ENCODE measurements around the gene TPRG1.

TPRG1 gene

DNA sequence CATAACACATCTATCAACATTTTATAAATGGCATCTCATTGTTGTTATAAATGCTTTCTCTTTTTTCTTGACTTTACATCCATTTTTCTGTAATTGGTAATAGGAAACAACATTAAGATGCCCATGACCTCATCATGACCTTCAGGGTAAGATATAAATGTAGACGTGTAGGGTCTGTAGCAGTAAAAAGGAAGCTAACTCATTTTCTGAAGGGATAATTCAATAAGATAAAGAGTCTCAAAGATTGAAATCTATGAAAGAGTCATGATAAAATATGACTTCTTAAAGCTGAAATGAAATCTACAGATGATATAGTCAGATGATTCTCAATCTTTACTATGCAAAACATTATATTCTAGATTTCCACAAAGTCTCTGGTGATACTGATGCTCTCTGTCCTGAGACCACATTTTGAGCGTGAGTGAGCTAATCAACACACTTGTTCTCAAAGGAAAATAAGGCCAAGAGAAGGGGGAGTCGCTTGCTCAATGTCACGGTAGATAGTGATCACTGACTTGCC lies 38.5 kb downstream of the TPRG1 start:
- Histone ChIP-seq H3K4me2 (ENCODE audit: low read length, poor library complexity, severe bottlenecking) (no peak overlapping the region), H3K9ac (ENCODE audit: low read length) (no peak overlapping the region), H3K23ac (ENCODE audit: low read length in 2 of 2) (no peak overlapping the region), H3K4ac (ENCODE audit: low read depth in 1 of 2, low read length in 2 of 2) (no peak overlapping the region), H2AFZ (ENCODE audit: low read depth, low read length) (no peak overlapping the region), H3K27me3 (ENCODE audit: control insufficient read depth in 1 of 2, insufficient read depth in 1 of 2, low read length in 2 of 2) (no peaks in the 10 kb centered on the region), H4K8ac (ENCODE audit: low read length) (no peak overlapping the region), H3K4me1 (ENCODE audit: control insufficient read depth, insufficient read depth, low read depth, low read length) (no peaks in the 10 kb centered on the region), H2BK5ac (ENCODE audit: low read depth, low read length, poor library complexity, severe bottlenecking) (no peak overlapping the region), H2AK5ac (ENCODE audit: low read length, severe bottlenecking) (no peak overlapping the region), H3K27ac (ENCODE audit: low read length, poor library complexity, severe bottlenecking) (no peak overlapping the region), H3K18ac (ENCODE audit: low read depth in 1 of 2, low read length in 2 of 2) (no peak overlapping the region), H3K9me3 (ENCODE audit: control insufficient read depth, low read length) (no peaks in the 10 kb centered on the region), H3K36me3 (ENCODE audit: control insufficient read depth in 1 of 2, insufficient read depth in 2 of 2, low read depth in 1 of 2, low read length in 2 of 2) (no peaks in the 10 kb centered on the region), H4K91ac (ENCODE audit: low read length) (no peak overlapping the region), H3K79me1 (replicated peaks; ENCODE audit: low read length, poor library complexity, severe bottlenecking) (no peaks in the 10 kb centered on the region), H3K4me3 (ENCODE audit: insufficient read depth in 1 of 2, low read depth in 1 of 2, low read length in 2 of 2) (no peak overlapping the region), H2BK12ac (ENCODE audit: low read length in 2 of 2) (no peak overlapping the region), H3K14ac (ENCODE audit: low read length in 2 of 2) (no peak overlapping the region), H2BK120ac (ENCODE audit: low read depth, low read length) (no peak overlapping the region), H2BK15ac (ENCODE audit: low read depth, poor library complexity, severe bottlenecking) (no peak overlapping the region)
- WGBS, result 88% methylated on average over 2 of the region's 4 CpGs
- DNase-seq, result no peak

DNA sequence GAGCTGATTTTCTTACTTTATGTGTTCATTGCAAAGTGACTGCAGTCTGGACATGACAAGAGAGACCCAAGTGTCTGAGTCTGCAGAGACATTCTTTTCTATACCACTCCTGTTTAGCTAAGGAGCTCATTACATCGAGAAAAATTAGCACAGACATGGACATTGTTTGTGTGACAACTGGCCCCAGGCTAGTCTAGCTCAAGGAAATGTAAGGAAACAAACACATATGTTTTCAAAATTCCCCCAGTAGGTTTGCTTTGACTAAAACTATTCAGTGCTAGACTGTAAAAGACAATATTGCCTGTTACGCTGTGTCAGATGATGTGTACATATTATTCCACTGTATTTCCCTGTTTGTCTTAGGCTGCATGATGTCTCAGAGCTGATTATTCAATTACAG lies 40.9 kb downstream of the TPRG1 start:
- Histone ChIP-seq H3K4me1 (ENCODE audit: control insufficient read depth, insufficient read depth, low read depth, low read length) (no peaks in the 10 kb centered on the region), H3K4me3 (ENCODE audit: insufficient read depth in 1 of 2, low read depth in 1 of 2, low read length in 2 of 2) (no peak overlapping the region), H2BK120ac (ENCODE audit: low read depth, low read length) (no peak overlapping the region), H3K4me2 (ENCODE audit: low read length, poor library complexity, severe bottlenecking) (no peak overlapping the region), H3K27me3 (ENCODE audit: control insufficient read depth in 1 of 2, insufficient read depth in 1 of 2, low read length in 2 of 2) (no peaks in the 10 kb centered on the region), H3K18ac (ENCODE audit: low read depth in 1 of 2, low read length in 2 of 2) (no peak overlapping the region), H2BK12ac (ENCODE audit: low read length in 2 of 2) (no peak overlapping the region), H2AFZ (ENCODE audit: low read depth, low read length) (no peak overlapping the region), H3K9me3 (ENCODE audit: control insufficient read depth, low read length) (no peaks in the 10 kb centered on the region), H3K9ac (ENCODE audit: low read length) (no peak overlapping the region), H3K27ac (ENCODE audit: low read length, poor library complexity, severe bottlenecking) (no peak overlapping the region), H4K91ac (ENCODE audit: low read length) (no peak overlapping the region), H2BK15ac (ENCODE audit: low read depth, poor library complexity, severe bottlenecking) (no peak overlapping the region), H3K4ac (ENCODE audit: low read depth in 1 of 2, low read length in 2 of 2) (no peak overlapping the region), H3K79me1 (replicated peaks; ENCODE audit: low read length, poor library complexity, severe bottlenecking) (no peaks in the 10 kb centered on the region), H2BK5ac (ENCODE audit: low read depth, low read length, poor library complexity, severe bottlenecking) (no peak overlapping the region), H2AK5ac (ENCODE audit: low read length, severe bottlenecking) (no peak overlapping the region), H3K36me3 (ENCODE audit: control insufficient read depth in 1 of 2, insufficient read depth in 2 of 2, low read depth in 1 of 2, low read length in 2 of 2) (no peaks in the 10 kb centered on the region), H3K23ac (ENCODE audit: low read length in 2 of 2) (no peak overlapping the region), H4K8ac (ENCODE audit: low read length) (no peak overlapping the region), H3K14ac (ENCODE audit: low read length in 2 of 2) (no peak overlapping the region)
- WGBS, result 100% methylated on average over 1 of the region's 2 CpGs
- DNase-seq, result no peak

GRCh38 chr3:189214651-189215050 lies 42.9 kb downstream of the TPRG1 start:
- Histone ChIP-seq H2BK12ac (ENCODE audit: low read length in 2 of 2) (no peak overlapping the region), H3K4me2 (ENCODE audit: low read length, poor library complexity, severe bottlenecking) (no peak overlapping the region)
- WGBS, result 92% methylated on average over 1 of the region's 1 CpG

GRCh38 chr3:189222927-189223636 lies 51.3 kb downstream of the TPRG1 start:
- H2AFZ ChIP-seq (ENCODE audit: low read depth, low read length), result no peak overlapping the region
- H3K23ac ChIP-seq (ENCODE audit: low read length in 2 of 2), result no peak overlapping the region
- no peak overlapping the region for H4K8ac ChIP-seq (ENCODE audit: low read length)
- no peaks in the 10 kb centered on the region for H3K27me3 ChIP-seq (ENCODE audit: control insufficient read depth in 1 of 2, insufficient read depth in 1 of 2, low read length in 2 of 2)
- no peaks in the 10 kb centered on the region for H3K36me3 ChIP-seq (ENCODE audit: control insufficient read depth in 1 of 2, insufficient read depth in 2 of 2, low read depth in 1 of 2, low read length in 2 of 2)
- H3K27ac ChIP-seq (ENCODE audit: low read length, poor library complexity, severe bottlenecking), result no peak overlapping the region
- no peaks in the 10 kb centered on the region for H3K4me1 ChIP-seq (ENCODE audit: control insufficient read depth, insufficient read depth, low read depth, low read length)
- no peak overlapping the region for H3K18ac ChIP-seq (ENCODE audit: low read depth in 1 of 2, low read length in 2 of 2)
- 77% methylated on average over 3 of the region's 3 CpGs for WGBS
- no peak overlapping the region for H2BK12ac ChIP-seq (ENCODE audit: low read length in 2 of 2)
- no peak overlapping the region for H2BK5ac ChIP-seq (ENCODE audit: low read depth, low read length, poor library complexity, severe bottlenecking)
- H3K4me3 ChIP-seq (ENCODE audit: insufficient read depth in 1 of 2, low read depth in 1 of 2, low read length in 2 of 2), result no peak overlapping the region
- H2AK5ac ChIP-seq (ENCODE audit: low read length, severe bottlenecking), result no peak overlapping the region
- no peak overlapping the region for H3K9ac ChIP-seq (ENCODE audit: low read length)
- no peak overlapping the region for H3K14ac ChIP-seq (ENCODE audit: low read length in 2 of 2)
- H3K4ac ChIP-seq (ENCODE audit: low read depth in 1 of 2, low read length in 2 of 2), result no peak overlapping the region
- H3K4me2 ChIP-seq (ENCODE audit: low read length, poor library complexity, severe bottlenecking), result no peak overlapping the region
- no peak overlapping the region for H2BK15ac ChIP-seq (ENCODE audit: low read depth, poor library complexity, severe bottlenecking)
- no peaks in the 10 kb centered on the region for H3K9me3 ChIP-seq (ENCODE audit: control insufficient read depth, low read length)
- H4K91ac ChIP-seq (ENCODE audit: low read length), result no peak overlapping the region
- no peak overlapping the region for H2BK120ac ChIP-seq (ENCODE audit: low read depth, low read length)
- DNase-seq, result no peak
- H3K79me1 ChIP-seq (replicated peaks; ENCODE audit: low read length, poor library complexity, severe bottlenecking), result no peaks in the 10 kb centered on the region

More at GRCh38 chr3:189214651-189215050, 42.9 kb downstream of the TPRG1 start:
- no peak overlapping the region for H3K27ac ChIP-seq (ENCODE audit: low read length, poor library complexity, severe bottlenecking)
- no peaks in the 10 kb centered on the region for H3K4me1 ChIP-seq (ENCODE audit: control insufficient read depth, insufficient read depth, low read depth, low read length)
- no peaks in the 10 kb centered on the region for H3K36me3 ChIP-seq (ENCODE audit: control insufficient read depth in 1 of 2, insufficient read depth in 2 of 2, low read depth in 1 of 2, low read length in 2 of 2)
- no peak overlapping the region for H3K4ac ChIP-seq (ENCODE audit: low read depth in 1 of 2, low read length in 2 of 2)
- no peak overlapping the region for H3K18ac ChIP-seq (ENCODE audit: low read depth in 1 of 2, low read length in 2 of 2)
- no peak overlapping the region for H3K14ac ChIP-seq (ENCODE audit: low read length in 2 of 2)
- H2BK15ac ChIP-seq (ENCODE audit: low read depth, poor library complexity, severe bottlenecking), result no peak overlapping the region
- no peak overlapping the region for H4K91ac ChIP-seq (ENCODE audit: low read length)
- H2BK120ac ChIP-seq (ENCODE audit: low read depth, low read length), result no peak overlapping the region
- H3K27me3 ChIP-seq (ENCODE audit: control insufficient read depth in 1 of 2, insufficient read depth in 1 of 2, low read length in 2 of 2), result no peaks in the 10 kb centered on the region
- H3K4me3 ChIP-seq (ENCODE audit: insufficient read depth in 1 of 2, low read depth in 1 of 2, low read length in 2 of 2), result no peak overlapping the region
- H2BK5ac ChIP-seq (ENCODE audit: low read depth, low read length, poor library complexity, severe bottlenecking), result no peak overlapping the region
- no peak overlapping the region for H4K8ac ChIP-seq (ENCODE audit: low read length)
- DNase-seq, result no peak
- H2AK5ac ChIP-seq (ENCODE audit: low read length, severe bottlenecking), result no peak overlapping the region
- no peak overlapping the region for H2AFZ ChIP-seq (ENCODE audit: low read depth, low read length)
- no peaks in the 10 kb centered on the region for H3K79me1 ChIP-seq (replicated peaks; ENCODE audit: low read length, poor library complexity, severe bottlenecking)
- H3K9me3 ChIP-seq (ENCODE audit: control insufficient read depth, low read length), result no peaks in the 10 kb centered on the region
- H3K23ac ChIP-seq (ENCODE audit: low read length in 2 of 2), result no peak overlapping the region
- H3K9ac ChIP-seq (ENCODE audit: low read length), result no peak overlapping the region

Measured in mesenchymal stem cell (in vitro differentiated cells and primary cell).